NOMO-1 (cell line): ENCODE data around the gene EPHB2.

Experiments
- DNase-seq, 2 experiments: peaks; one replicate each; lab custom pipeline; 2025; ENCODE audit not compliant: unreplicated experiment in 2 of 2; lab: John Stamatoyannopoulos, UW

The EPHB2 gene

GRCh38 chr1:22969304-22969709 lies 258.7 kb downstream of the EPHB2 start:
- no peak for DNase-seq

- no peak for DNase-seq
Measured at GRCh38 chr1:22970096-22970495, 259.5 kb downstream of the EPHB2 start.
